ENCODE data around the gene PAPLN.
A peak's percentile ranks its signal among the peaks of the same experiment; 100 is the strongest.

Gene PAPLN

GRCh38 chr14:73272393-73272792 lies 35.1 kb downstream of the PAPLN start:
- no peaks in the 10 kb centered on the region for H3K9me3 ChIP-seq (ENCODE audit: control insufficient read depth in 2 of 2, low read length in 2 of 2)
- H3K9ac ChIP-seq (ENCODE audit: low read length in 2 of 2), result no peak overlapping the region
- peaks cover 21 to 28% of the 10 kb centered on the region in 2 donors for H3K36me3 ChIP-seq (ENCODE audit: control insufficient read depth in 2 of 2, insufficient read depth in 2 of 2, low read length in 2 of 2)
- H3K27me3 ChIP-seq (ENCODE audit: control insufficient read depth in 1 of 2, insufficient read depth in 2 of 2, low read length in 2 of 2), result no peaks in the 10 kb centered on the region
- H3K4me1 ChIP-seq (ENCODE audit: control insufficient read depth, insufficient read depth, low read length), result peaks cover 14% of the 10 kb centered on the region
- peak overlapping the region; percentile 24 for H3K27ac ChIP-seq (ENCODE audit: low read length)
- H3K4me3 ChIP-seq (ENCODE audit: low read length in 2 of 2), result no peak overlapping the region

DNA sequence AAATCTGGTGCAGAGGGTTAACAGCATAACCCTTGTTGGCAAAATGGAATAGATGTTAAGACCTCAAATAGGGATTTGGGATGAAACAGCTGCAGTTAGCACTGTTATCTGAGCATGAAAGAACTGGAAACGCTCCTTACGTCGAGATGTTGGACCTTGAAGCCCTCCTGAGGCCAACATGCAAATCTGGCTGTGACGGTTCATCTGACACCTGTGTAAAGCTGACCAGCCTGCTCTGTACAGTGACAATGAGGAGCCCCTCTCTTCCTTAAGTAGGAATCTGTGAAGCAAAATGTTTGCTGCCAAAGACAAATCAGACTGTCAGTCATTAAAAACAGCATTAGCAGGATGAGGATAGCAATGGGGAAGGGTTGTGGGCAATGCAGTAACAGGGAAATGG lies 36.5 kb downstream of the PAPLN start:
- Histone ChIP-seq H3K27ac (ENCODE audit: low read length) (no peak overlapping the region), H3K9me3 (ENCODE audit: control insufficient read depth in 2 of 2, low read length in 2 of 2) (no peaks in the 10 kb centered on the region), H3K4me1 (ENCODE audit: control insufficient read depth, insufficient read depth, low read length) (peaks cover 14% of the 10 kb centered on the region), H3K9ac (ENCODE audit: low read length in 2 of 2) (no peak overlapping the region), H3K36me3 (ENCODE audit: control insufficient read depth in 2 of 2, insufficient read depth in 2 of 2, low read length in 2 of 2) (peaks cover 17 to 30% of the 10 kb centered on the region in 2 donors), H3K4me3 (ENCODE audit: low read length in 2 of 2) (no peak overlapping the region), H3K27me3 (ENCODE audit: control insufficient read depth in 1 of 2, insufficient read depth in 2 of 2, low read length in 2 of 2) (no peaks in the 10 kb centered on the region)

- H3K4me1 ChIP-seq (ENCODE audit: control insufficient read depth, insufficient read depth, low read length), result peaks cover 5% of the 10 kb centered on the region
- H3K27me3 ChIP-seq (ENCODE audit: control insufficient read depth in 1 of 2, insufficient read depth in 2 of 2, low read length in 2 of 2), result no peaks in the 10 kb centered on the region
- no peaks in the 10 kb centered on the region for H3K9me3 ChIP-seq (ENCODE audit: control insufficient read depth in 2 of 2, low read length in 2 of 2)
- H3K4me3 ChIP-seq (ENCODE audit: low read length in 2 of 2), result no peak overlapping the region
- no peak overlapping the region for H3K27ac ChIP-seq (ENCODE audit: low read length)
- H3K36me3 ChIP-seq (ENCODE audit: control insufficient read depth in 2 of 2, insufficient read depth in 2 of 2, low read length in 2 of 2), result peaks cover 29 to 43% of the 10 kb centered on the region in 2 donors
- H3K9ac ChIP-seq (ENCODE audit: low read length in 2 of 2), result no peak overlapping the region
Measured at GRCh38 chr14:73276836-73277235, 39.5 kb downstream of the PAPLN start.

- Histone ChIP-seq H3K27me3 (ENCODE audit: control insufficient read depth in 1 of 2, insufficient read depth in 2 of 2, low read length in 2 of 2) (no peaks in the 10 kb centered on the region), H3K27ac (ENCODE audit: low read length) (no peak overlapping the region), H3K4me3 (ENCODE audit: low read length in 2 of 2) (no peak overlapping the region), H3K4me1 (ENCODE audit: control insufficient read depth, insufficient read depth, low read length) (peaks cover 2% of the 10 kb centered on the region), H3K36me3 (ENCODE audit: control insufficient read depth in 2 of 2, insufficient read depth in 2 of 2, low read length in 2 of 2) (peaks cover 35 to 49% of the 10 kb centered on the region in 2 donors), H3K9me3 (ENCODE audit: control insufficient read depth in 2 of 2, low read length in 2 of 2) (no peaks in the 10 kb centered on the region), H3K9ac (ENCODE audit: low read length in 2 of 2) (no peak overlapping the region)
Measured at GRCh38 chr14:73277376-73277775, 40.1 kb downstream of the PAPLN start.

DNA sequence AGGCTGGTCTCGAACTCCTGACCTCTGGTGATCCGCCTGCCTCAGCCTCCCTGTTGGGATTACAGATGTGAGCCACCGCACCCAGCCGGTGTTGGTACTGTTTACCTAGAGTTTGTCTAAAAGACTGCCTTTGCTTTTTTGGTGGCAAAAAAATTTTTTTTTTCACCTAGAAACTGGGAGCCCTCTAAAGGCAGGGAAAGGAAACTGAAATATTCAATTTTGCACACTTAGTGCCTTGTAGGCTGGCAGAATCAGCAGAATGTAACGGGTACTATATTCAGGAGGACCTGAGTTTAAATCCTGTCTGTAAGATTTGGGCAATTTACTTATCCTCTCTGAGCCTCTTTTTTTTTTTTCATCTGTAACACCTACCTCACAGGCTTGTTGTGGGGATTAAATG lies 43.6 kb downstream of the PAPLN start:
- Histone ChIP-seq H3K27ac (ENCODE audit: low read length) (no peak overlapping the region), H3K4me1 (ENCODE audit: control insufficient read depth, insufficient read depth, low read length) (no peaks in the 10 kb centered on the region), H3K27me3 (ENCODE audit: control insufficient read depth in 1 of 2, insufficient read depth in 2 of 2, low read length in 2 of 2) (no peaks in the 10 kb centered on the region), H3K4me3 (ENCODE audit: low read length in 2 of 2) (no peak overlapping the region), H3K9me3 (ENCODE audit: control insufficient read depth in 2 of 2, low read length in 2 of 2) (no peaks in the 10 kb centered on the region), H3K9ac (ENCODE audit: low read length in 2 of 2) (no peak overlapping the region), H3K36me3 (ENCODE audit: control insufficient read depth in 2 of 2, insufficient read depth in 2 of 2, low read length in 2 of 2) (peaks cover 47 to 55% of the 10 kb centered on the region in 2 donors)

DNA sequence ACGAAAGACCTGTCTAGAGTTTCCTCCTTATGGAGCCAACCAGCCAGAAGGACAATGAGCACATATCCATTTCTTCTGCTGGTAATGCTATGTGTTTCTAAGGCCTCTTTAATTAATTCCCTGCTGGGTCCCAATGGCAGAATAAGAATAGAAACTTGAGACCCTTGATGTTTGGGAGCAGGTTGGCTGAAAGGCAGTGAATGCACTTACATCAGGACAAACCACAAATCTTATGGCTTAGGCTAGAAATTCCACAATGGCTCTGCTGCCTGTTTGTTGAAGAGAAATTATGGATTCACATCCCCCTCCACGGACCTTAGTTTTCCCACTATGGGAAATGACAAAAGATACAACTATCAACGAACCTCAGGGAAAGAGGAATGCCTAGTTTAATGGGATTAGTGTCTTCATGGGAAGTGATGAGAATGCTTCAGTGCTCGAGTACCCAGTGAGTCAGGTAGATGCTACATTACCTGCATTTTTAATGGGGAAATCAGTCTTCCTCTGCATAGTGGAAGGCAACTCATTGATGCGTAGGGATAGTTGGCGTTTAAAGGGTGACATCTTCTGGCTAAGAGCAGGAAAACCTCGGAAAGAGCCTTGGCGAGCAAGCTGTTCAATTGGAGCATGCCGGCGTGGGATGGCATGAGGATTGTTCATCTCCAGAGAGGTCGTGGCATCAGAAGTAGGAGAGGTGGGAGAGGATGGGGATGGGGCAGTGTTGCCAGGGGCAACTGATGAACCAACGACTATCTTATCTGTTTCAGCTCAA lies 46.5 kb downstream of the PAPLN start:
- no peaks in the 10 kb centered on the region for H3K27me3 ChIP-seq (ENCODE audit: control insufficient read depth in 1 of 2, insufficient read depth in 2 of 2, low read length in 2 of 2)
- no peak overlapping the region for H3K4me3 ChIP-seq (ENCODE audit: low read length in 2 of 2)
- no peak overlapping the region for H3K27ac ChIP-seq (ENCODE audit: low read length)
- peaks cover 38 to 42% of the 10 kb centered on the region in 2 donors for H3K36me3 ChIP-seq (ENCODE audit: control insufficient read depth in 2 of 2, insufficient read depth in 2 of 2, low read length in 2 of 2)
- H3K9ac ChIP-seq (ENCODE audit: low read length in 2 of 2), result no peak overlapping the region
- no peaks in the 10 kb centered on the region for H3K9me3 ChIP-seq (ENCODE audit: control insufficient read depth in 2 of 2, low read length in 2 of 2)
- no peaks in the 10 kb centered on the region for H3K4me1 ChIP-seq (ENCODE audit: control insufficient read depth, insufficient read depth, low read length)

- no peak overlapping the region for H3K4me3 ChIP-seq (ENCODE audit: low read length in 2 of 2)
- no peak overlapping the region for H3K9ac ChIP-seq (ENCODE audit: low read length in 2 of 2)
- no peaks in the 10 kb centered on the region for H3K9me3 ChIP-seq (ENCODE audit: control insufficient read depth in 2 of 2, low read length in 2 of 2)
- peaks cover 2% of the 10 kb centered on the region for H3K4me1 ChIP-seq (ENCODE audit: control insufficient read depth, insufficient read depth, low read length)
- H3K27ac ChIP-seq (ENCODE audit: low read length), result no peak overlapping the region
- no peaks in the 10 kb centered on the region for H3K27me3 ChIP-seq (ENCODE audit: control insufficient read depth in 1 of 2, insufficient read depth in 2 of 2, low read length in 2 of 2)
- peaks cover 29 to 36% of the 10 kb centered on the region in 2 donors for H3K36me3 ChIP-seq (ENCODE audit: control insufficient read depth in 2 of 2, insufficient read depth in 2 of 2, low read length in 2 of 2)
Measured at GRCh38 chr14:73285979-73286378, 48.7 kb downstream of the PAPLN start.

- Histone ChIP-seq H3K9ac (ENCODE audit: low read length in 2 of 2) (no peak overlapping the region), H3K36me3 (ENCODE audit: control insufficient read depth in 2 of 2, insufficient read depth in 2 of 2, low read length in 2 of 2) (peaks cover 28 to 31% of the 10 kb centered on the region in 2 donors), H3K27ac (ENCODE audit: low read length) (no peak overlapping the region), H3K9me3 (ENCODE audit: control insufficient read depth in 2 of 2, low read length in 2 of 2) (no peaks in the 10 kb centered on the region), H3K4me1 (ENCODE audit: control insufficient read depth, insufficient read depth, low read length) (peaks cover 2% of the 10 kb centered on the region), H3K4me3 (ENCODE audit: low read length in 2 of 2) (no peak overlapping the region), H3K27me3 (ENCODE audit: control insufficient read depth in 1 of 2, insufficient read depth in 2 of 2, low read length in 2 of 2) (no peaks in the 10 kb centered on the region)
Measured at GRCh38 chr14:73286598-73286997, 49.3 kb downstream of the PAPLN start.

DNA sequence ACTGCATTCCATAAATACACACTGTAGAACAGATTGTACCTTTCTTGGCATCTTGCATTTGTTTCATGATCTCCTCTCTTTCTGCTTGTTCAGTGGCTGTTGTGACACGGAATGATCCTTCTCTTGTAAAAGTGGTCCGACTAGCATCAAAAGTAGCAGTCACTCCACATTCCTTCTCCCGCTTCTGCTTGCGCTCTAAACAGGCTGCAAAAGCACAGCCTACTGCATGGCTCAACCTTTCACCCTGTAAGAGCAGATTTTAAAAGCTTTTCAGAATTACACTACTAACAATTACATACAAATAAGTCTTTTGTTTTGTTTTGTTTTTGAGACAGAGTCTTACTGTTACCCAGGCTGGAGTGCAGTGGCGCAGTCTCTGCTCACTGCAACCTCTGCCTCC lies 49.8 kb downstream of the PAPLN start:
- Histone ChIP-seq H3K27me3 (ENCODE audit: control insufficient read depth in 1 of 2, insufficient read depth in 2 of 2, low read length in 2 of 2) (no peaks in the 10 kb centered on the region), H3K4me3 (ENCODE audit: low read length in 2 of 2) (no peak overlapping the region), H3K9ac (ENCODE audit: low read length in 2 of 2) (no peak overlapping the region), H3K4me1 (ENCODE audit: control insufficient read depth, insufficient read depth, low read length) (peaks cover 2% of the 10 kb centered on the region), H3K27ac (ENCODE audit: low read length) (no peak overlapping the region), H3K36me3 (ENCODE audit: control insufficient read depth in 2 of 2, insufficient read depth in 2 of 2, low read length in 2 of 2) (peaks cover 24 to 28% of the 10 kb centered on the region in 2 donors), H3K9me3 (ENCODE audit: control insufficient read depth in 2 of 2, low read length in 2 of 2) (no peaks in the 10 kb centered on the region)

- Histone ChIP-seq H3K27ac (ENCODE audit: low read length) (peak overlapping the region; percentile 6), H3K36me3 (ENCODE audit: control insufficient read depth in 2 of 2, insufficient read depth in 2 of 2, low read length in 2 of 2) (peaks cover 9 to 14% of the 10 kb centered on the region in 2 donors), H3K4me3 (ENCODE audit: low read length in 2 of 2) (no peak overlapping the region), H3K9ac (ENCODE audit: low read length in 2 of 2) (no peak overlapping the region), H3K27me3 (ENCODE audit: control insufficient read depth in 1 of 2, insufficient read depth in 2 of 2, low read length in 2 of 2) (no peaks in the 10 kb centered on the region), H3K4me1 (ENCODE audit: control insufficient read depth, insufficient read depth, low read length) (peaks cover 2% of the 10 kb centered on the region), H3K9me3 (ENCODE audit: control insufficient read depth in 2 of 2, low read length in 2 of 2) (no peaks in the 10 kb centered on the region)
Measured at GRCh38 chr14:73289308-73289707, 52.0 kb downstream of the PAPLN start.

DNA sequence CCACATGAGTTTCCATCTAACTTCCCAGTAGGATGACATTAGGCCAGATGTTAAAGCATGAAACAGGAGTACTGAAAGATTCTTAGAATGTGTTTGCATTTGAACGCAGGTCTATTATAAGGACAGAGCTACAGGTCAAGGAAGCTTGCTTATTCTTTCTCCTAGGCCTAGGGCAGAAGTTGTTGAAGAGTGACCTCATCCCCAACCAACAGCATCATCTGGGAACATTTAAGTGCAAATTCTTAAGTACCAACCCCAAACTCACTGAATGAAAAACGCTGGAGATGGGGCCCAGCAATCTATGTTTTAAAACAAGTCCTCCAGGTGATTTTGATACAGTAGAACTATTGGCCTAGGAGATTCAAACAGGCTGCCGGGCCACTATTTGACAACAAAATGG lies 52.4 kb downstream of the PAPLN start:
- H3K27me3 ChIP-seq (ENCODE audit: control insufficient read depth in 1 of 2, insufficient read depth in 2 of 2, low read length in 2 of 2), result no peaks in the 10 kb centered on the region
- peaks cover 9 to 14% of the 10 kb centered on the region in 2 donors for H3K36me3 ChIP-seq (ENCODE audit: control insufficient read depth in 2 of 2, insufficient read depth in 2 of 2, low read length in 2 of 2)
- no peak overlapping the region for H3K27ac ChIP-seq (ENCODE audit: low read length)
- H3K4me3 ChIP-seq (ENCODE audit: low read length in 2 of 2), result no peak overlapping the region
- no peaks in the 10 kb centered on the region for H3K9me3 ChIP-seq (ENCODE audit: control insufficient read depth in 2 of 2, low read length in 2 of 2)
- H3K9ac ChIP-seq (ENCODE audit: low read length in 2 of 2), result no peak overlapping the region
- H3K4me1 ChIP-seq (ENCODE audit: control insufficient read depth, insufficient read depth, low read length), result peaks cover 2% of the 10 kb centered on the region
